ENCODE measurements around the gene IL10RB.

IL10RB gene

DNA sequence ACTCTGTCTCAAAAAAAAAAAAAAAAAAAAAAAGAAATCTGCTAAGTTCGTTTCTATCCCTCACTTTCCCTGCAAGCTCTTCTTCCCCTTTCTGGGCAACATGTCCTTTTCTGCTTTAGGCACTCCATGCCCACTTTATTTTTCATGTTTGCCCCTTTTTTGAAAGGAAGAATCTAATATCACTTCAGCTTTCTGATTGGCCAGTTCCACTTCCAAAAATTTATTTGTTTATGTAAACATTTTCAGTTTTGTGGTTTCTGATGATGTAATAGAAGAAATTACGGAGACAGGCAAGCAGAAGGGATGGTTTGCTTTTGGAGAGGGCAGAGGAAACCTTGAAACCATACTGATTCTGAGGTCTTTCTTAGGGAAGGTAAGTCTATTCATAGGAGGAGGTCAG, 73.8 kb downstream of the IL10RB start:
- DNase-seq = no peak

DNA sequence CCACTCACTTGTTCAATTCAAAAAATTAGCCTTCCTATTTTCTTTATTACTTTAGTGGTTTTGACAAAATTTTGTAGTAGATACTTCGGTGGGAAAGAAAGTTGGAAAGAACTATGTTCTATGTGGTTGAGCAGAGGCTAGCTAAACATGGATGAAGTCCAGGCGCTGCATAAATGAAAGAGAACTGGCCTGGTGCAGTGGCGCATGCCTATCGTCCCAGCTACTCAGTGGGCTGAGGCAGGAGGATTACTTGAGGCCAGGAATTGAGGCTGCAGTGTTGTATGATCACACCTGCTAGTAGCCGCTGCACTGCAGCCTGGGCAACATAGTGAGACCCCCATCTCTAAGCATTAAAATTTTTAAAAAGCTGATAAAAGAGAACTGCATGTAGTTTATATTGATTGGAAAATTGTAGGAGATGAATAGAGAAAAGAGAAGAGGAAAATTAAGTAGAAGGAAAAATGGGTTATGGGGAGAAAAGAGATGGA, 79.6 kb downstream of the IL10RB start:
- DNase-seq = no peak
